Sigmoid colon (tissue), 4 donors: ENCODE results near the gene MLN.

ENCODE experiments used
- EP300 ChIP-seq, 4 donors: sonication (generic); formaldehyde crosslinking; IDR thresholded peaks; one replicate each; pipeline ENCODE4 v1.6.1; 2017; ENCODE audit warnings: antibody characterized with exemption in 4 of 4
- POLR2A ChIP-seq, 2 donors: fragments of 450-650 bp; IDR thresholded peaks; one replicate each; pipeline ENCODE4 v1.6.1; 2016; ENCODE audit warnings: antibody characterized with exemption in 2 of 2, mild to moderate bottlenecking in 2 of 2, moderate library complexity in 2 of 2
- POLR2AphosphoS5 ChIP-seq, 4 donors: sonication (generic); formaldehyde crosslinking; IDR thresholded peaks; one replicate each; pipeline ENCODE4 v1.6.1; 2017; ENCODE audit warnings: antibody characterized with exemption in 4 of 4
- TF ChIP-seq, protein P1 (sequence below), 4 experiments: fragments of 450-650 bp in 3 of 4; fragments of 200-600 bp in 1 of 4; IDR thresholded peaks; one replicate each; pipeline ENCODE4 v1.5.1; 2016 to 2019; ENCODE audit warnings: antibody characterized with exemption in 4 of 4, mild to moderate bottlenecking in 3 of 4, moderate library complexity in 2 of 4

DNA sequence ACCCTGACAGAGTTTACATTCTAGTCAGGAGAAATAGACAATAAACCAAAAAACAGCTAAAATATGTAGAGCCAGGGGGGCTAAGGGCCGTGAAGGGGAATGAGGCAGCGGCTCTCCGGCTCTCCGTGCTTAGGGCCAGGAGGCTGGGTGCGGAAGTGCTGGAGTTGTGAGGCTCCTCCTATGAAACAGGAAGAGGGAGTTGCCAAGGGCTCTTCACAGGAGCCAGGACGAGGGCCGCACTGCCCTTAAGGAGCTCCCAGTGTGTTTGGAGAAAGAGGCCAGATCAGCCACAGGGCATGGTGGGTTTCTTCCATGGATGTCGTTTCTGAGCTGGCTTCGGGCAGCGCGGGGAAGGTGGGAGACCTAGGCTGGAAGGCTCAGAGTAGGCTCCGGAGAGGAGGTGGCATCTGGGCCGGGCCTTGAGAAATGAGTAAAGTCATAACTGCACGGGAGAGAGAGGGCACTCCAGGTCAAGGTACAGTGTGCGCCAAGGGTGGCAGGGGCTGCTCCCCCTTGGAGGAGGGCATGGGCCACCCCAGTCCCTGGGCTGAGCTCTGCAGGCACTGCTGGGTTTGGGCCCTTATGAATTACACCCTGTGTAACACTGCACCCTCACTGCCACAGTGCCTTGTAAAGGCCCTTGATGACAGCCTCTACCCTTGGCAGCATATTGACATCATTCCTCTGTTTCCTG, 20.8 kb upstream of the MLN start:
- TF ChIP-seq, protein P1, sequence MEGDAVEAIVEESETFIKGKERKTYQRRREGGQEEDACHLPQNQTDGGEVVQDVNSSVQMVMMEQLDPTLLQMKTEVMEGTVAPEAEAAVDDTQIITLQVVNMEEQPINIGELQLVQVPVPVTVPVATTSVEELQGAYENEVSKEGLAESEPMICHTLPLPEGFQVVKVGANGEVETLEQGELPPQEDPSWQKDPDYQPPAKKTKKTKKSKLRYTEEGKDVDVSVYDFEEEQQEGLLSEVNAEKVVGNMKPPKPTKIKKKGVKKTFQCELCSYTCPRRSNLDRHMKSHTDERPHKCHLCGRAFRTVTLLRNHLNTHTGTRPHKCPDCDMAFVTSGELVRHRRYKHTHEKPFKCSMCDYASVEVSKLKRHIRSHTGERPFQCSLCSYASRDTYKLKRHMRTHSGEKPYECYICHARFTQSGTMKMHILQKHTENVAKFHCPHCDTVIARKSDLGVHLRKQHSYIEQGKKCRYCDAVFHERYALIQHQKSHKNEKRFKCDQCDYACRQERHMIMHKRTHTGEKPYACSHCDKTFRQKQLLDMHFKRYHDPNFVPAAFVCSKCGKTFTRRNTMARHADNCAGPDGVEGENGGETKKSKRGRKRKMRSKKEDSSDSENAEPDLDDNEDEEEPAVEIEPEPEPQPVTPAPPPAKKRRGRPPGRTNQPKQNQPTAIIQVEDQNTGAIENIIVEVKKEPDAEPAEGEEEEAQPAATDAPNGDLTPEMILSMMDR (IDR thresholded peaks at IDR 0.05) = no peak
- TF ChIP-seq POLR2AphosphoS5 (IDR thresholded peaks at IDR 0.05) (no peak), POLR2A (IDR thresholded peaks at IDR 0.05) (no peak), EP300 (IDR thresholded peaks at IDR 0.05) (no peak)
